GM18511 (cell line): ENCODE measurements around the gene MYO6.
A peak's percentile ranks its signal among the peaks of the same experiment; 100 is the strongest.
"Not testable (repeated sequence)": the region's sequence is repeated elsewhere in the genome, so short reads cannot be mapped to it uniquely, and the experiment has no call there.

Experiments
- ATAC-seq: cut with Tn5 transposase; IDR thresholded peaks from one replicate; pipeline ENCODE4 v1.9.1; 2021; ENCODE audit warnings: mild to moderate bottlenecking, moderate library complexity; ENCODE audit not compliant: unreplicated experiment

The MYO6 gene

DNA sequence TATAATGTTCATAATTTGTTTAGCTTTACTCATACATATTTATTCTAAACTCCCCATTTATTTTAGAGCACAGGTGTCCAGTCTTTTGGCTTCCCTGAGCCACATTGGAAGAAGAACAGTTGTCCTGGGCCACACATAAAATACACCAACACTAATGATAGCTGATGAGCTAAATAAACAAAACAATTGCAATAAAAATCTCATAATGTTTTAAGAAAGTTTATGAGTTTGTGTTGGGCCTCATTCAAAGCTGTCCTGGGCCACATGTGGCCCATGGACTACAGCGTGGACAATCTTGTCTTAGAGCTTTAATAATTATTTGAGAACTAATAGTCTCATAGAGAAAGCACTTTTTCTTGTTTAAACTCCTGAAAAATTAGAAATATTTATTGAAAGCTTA, 131.3 kb downstream of the MYO6 start:
- no peak for ATAC-seq

DNA sequence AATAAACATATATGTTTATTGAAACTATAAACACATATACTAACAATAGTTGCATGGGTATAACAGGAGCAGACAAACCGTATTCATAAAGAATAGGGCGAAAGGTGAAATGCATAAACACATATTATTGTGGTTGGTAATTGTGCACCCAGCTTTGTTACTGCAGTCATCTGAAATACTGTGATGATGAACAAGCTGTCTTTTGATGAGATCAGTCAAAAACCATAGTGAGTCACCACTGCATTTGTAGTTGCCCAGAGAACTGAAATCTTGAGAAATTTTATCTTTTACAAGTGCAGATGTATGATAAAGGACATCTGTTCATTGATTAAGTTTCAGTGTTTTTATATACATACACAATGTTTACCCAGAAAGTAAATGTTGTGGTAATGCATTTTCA, 133.7 kb downstream of the MYO6 start:
- ATAC-seq: no peak

DNA sequence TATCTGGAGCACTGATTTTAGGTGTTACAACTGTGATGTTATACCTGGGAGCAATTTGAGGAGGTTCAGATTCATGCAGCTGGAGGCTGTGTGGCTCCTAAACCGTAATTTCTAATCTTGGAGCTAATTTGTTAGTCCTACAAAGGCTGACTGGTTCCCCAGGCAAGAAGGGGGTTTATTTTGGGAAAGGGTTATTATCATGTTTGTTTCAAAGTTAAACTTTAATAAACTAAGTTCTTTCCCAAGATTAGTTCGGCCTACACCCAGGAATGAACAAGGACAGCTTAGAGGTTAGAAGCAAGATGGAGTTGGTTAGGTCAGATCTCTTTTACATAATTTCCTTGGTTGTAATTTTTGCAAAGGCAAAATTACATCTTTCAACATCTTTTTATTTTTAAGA, 135.8 kb downstream of the MYO6 start:
- ATAC-seq: no peak

DNA sequence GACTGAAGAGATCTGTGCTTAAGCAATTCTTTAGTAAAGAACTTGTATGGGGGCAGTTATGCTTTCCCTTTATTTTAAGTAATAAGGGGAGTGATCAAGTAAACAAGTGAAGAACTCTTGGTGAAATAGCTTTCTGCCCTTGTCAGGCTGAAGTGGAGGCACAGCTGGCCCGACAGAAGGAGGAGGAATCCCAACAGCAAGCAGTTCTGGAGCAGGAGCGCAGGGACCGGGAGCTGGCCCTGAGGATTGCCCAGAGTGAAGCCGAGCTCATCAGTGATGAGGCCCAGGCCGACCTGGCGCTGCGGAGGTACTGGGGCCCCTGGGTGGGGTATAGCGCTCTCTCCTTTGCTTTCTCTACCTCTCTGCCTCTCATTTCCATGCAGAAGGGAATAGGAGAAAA, 143.3 kb downstream of the MYO6 start:
- no peak for ATAC-seq

DNA sequence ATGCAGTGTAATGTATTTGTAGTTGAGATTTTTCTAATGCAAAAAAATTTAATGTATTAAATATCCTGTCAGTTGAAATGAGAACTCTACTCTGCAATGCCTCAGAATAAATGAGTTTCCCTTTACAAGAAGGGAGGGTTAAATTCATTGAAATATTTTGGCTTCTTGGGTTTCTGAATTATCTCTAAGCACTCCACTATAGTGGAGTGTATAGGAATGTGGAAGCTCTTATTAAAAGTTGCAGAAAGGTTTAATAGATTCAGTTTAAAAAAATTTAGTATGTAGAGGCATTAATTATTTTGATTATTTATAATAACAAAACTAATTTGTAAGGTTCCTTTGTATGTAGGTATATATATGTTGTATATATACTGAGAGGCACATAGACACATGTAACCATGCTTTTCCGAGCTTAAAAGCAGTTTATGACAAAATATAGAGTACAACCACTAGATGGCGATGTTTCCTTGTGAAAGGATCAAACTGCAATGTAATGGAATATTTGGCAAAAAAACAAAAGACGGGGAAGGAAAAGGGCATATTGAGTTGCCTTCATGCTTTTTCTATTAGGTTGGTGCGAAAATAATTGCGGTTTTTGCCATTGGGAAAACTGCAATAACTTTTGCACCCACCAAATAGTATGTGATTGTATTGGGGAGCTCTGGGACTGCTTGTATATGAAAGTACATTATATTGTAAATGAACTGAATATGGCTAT, 144.2 kb downstream of the MYO6 start:
- peak; percentile 79 for ATAC-seq

DNA sequence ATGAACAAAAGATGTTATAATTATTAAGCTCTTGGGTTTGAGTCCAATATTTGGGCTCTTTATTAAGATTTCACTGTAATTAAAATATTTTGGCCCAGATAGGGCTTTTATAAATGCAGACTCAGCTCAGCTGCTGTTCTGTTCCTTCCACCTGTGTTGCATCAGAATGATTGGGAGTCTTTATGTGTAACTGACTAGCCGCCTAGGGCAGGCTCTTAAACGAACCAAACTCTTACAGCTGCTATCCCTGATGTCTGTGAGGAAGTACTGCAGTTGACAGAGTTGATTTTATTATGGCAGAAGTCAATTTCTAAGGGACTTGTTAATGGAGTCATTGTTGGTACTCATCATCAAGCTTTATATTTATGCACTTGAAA, 144.7 kb downstream of the MYO6 start:
- peak; percentile 14 for ATAC-seq

- no peak for ATAC-seq
These were observed 147.5 kb downstream of the MYO6 start for GRCh38 chr6:75896526-75896925.

- not testable (repeated sequence) for ATAC-seq
These were observed 151.2 kb downstream of the MYO6 start for GRCh38 chr6:75900216-75900615.

DNA sequence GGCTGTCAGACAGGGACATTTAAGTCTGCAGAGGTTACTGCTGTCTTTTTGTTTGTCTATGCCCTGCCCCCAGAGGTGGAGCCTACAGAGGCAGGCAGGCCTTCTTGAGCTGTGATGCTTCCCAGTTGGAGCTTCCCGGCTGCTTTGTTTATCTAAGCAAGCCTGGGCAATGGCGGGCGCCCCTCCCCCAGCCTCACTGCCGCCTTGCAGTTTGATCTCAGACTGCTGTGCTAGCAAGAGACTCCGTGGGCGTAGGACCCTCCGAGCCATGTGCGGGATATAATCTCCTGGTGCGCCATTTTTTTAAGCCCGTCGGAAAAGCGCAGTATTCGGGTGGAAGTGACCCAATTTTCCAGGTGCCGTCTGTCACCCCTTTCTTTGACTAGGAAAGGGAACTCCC, 156.1 kb downstream of the MYO6 start:
- not testable (repeated sequence) for ATAC-seq

- no peak for ATAC-seq
These were observed 157.8 kb downstream of the MYO6 start for GRCh38 chr6:75906871-75907270.

DNA sequence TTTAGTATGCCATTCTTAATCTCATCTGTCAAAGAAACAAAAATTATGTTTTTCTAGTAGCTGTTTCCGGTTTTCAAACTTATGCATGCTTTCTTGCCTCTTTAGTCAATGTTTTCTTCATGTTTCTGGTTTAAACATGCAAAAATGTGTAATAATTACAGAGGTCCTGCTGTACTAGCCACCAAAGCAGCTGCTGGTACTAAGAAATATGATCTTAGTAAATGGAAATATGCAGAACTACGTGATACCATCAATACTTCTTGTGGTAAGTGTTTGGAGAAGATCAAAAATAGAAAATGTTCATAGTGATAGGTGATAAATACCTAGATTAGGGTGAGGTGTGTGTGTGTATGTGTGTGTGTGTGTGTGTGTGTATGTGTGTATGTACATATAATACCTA, 158.4 kb downstream of the MYO6 start:
- no peak for ATAC-seq

GRCh38 chr6:75913040-75913439, 164.0 kb downstream of the MYO6 start:
- ATAC-seq: no peak

GRCh38 chr6:75922226-75922625, 173.2 kb downstream of the MYO6 start:
- ATAC-seq: no peak

- ATAC-seq: no peak
These were observed 177.5 kb downstream of the MYO6 start for GRCh38 chr6:75926293-75927168.

DNA sequence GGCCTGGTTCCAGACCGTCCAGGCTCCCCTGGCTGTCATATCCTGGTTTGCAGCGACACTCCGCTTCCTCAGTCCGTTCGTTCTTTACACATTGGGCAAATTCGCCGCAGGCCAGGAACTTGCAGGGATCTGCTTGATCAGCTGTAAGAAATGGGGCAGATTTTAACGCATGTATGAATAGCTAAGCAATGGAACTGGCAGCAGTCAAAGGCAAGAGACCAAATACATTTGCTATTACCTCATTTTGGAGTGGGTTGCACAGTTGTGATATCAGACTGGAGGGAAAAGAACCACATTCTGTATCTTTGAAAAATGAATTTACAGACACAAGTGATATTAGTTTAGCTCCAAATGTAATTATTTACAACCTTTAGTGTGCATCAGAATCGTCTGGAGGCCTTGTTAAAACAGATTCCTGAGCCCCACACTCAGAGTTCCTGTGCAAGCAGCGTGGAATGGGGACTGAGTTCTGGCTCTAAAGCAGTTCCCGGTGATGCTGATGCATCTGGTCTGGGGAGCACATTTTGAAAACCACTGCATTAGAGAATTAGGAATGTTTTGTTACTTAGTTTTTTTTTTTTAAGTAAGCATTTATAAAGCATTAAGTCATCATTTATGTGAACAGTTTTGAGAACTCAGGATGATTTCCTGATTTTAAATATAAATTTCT, 182.1 kb downstream of the MYO6 start:
- no peak for ATAC-seq

DNA sequence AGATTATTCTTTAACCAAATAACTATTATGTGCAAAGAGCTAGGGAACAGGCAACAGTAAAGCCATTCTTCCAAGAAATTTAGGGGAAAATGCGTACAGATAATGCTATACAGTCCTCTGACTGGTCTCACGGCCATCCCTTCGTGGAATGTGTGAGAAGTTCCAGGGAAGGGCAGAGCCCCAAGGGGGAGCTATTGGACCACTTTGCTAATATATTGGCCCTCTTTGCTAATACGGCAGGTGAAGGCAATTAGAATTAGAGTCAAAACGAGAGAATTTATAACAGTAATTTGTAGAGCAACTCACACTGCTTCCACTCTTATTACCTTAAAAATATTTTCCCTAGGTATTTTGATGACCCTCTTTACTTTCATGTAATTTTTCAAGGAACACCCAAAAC, 183.0 kb downstream of the MYO6 start:
- ATAC-seq: peak; percentile 36

DNA sequence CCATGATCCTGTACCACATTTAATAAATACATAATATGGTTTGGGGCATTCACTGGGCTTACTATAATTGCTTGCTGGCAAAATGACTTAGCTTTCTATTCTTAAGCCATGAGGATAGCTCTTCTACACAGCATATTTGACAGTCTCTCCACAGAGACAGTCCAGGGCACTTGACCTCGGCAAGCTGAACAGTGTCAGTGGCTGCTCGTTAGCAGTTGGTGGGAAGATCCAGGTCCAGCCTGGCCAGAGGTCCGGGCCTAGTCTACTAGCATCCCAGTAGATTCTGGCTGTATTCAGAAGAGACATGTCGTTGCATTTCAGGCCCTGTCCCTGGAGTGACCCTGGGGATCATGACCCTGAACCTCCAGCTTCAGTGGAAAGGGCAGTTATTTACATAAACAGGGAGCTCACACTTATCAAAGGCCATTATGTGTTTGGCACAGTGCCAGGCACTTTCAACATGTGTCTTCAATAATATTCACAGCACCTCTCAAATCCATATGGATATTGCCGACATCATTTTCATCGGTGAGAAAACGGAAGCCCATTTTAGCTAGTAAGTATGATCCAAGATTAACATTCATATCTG, 184.4 kb downstream of the MYO6 start:
- ATAC-seq: no peak

DNA sequence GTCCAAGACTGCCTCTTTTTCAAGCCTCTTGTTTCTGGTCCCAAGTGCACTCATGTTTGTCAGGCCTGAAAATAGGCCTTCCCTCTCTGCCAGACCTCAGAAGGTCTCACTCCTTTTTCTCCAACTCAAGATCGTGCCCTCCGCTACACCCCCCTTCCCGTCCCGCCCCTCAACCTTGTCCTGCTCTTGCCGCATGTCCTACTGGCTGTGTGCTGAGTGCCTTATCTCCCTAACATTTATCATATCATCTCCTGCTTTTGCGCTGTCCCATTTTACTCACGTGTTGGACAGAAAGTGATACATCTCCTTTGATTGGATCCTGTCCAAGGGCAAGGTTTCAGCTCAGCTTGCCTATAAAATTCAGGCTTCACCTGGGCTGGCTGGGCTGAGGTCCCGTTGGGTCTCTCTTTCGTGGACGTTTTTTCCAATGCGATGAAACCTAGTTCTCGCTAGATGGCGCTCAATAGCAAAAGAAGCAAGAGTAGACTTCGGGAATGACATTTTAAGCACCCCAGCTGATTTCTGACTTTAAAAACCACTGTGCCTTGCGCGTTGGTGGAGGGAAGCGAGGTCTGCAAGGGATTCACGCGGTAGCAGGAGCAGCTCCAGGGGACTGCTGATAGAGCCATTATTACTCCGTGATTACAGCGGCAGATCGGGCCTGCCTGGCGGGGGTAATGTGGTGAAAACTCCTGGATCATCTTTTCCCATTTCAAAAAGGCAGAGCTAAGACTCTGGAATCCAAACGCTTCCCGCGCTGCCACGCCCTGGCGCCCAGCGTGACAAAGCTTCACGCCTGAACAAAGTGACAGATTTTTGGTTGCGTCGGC, 185.8 kb downstream of the MYO6 start:
- ATAC-seq: peak; percentile 76

- ATAC-seq: no peak
These were observed 186.4 kb downstream of the MYO6 start for GRCh38 chr6:75935473-75935793.

- no peak for ATAC-seq
These were observed 187.6 kb downstream of the MYO6 start for GRCh38 chr6:75936682-75937081.

- ATAC-seq: no peak
These were observed 188.8 kb downstream of the MYO6 start for GRCh38 chr6:75937846-75938245.
